UCSD-AML1 (cell line): ENCODE data around the gene ABCC2.
"Not testable (repeated sequence)": the region's sequence is repeated elsewhere in the genome, so short reads cannot be mapped to it uniquely, and the experiment has no call there.

Experiments
- DNase-seq: peaks from one replicate; lab custom pipeline; 2025; ENCODE audit not compliant: unreplicated experiment; lab: John Stamatoyannopoulos, UW

Gene ABCC2

GRCh38 chr10:99782447-99783286 is at the start of gene ABCC2:
Gene ABCC2, plus strand, starts transcription at chr10:99782640. Its CDS starts 205 bp downstream, at chr10:99782845.
- no peak for DNase-seq

GRCh38 chr10:99733366-99733765 is 49.1 kb upstream of the ABCC2 start:
- DNase-seq, result no peak

- not testable (repeated sequence) for DNase-seq
Observed at GRCh38 chr10:99734111-99734510, 48.3 kb upstream of the ABCC2 start.

GRCh38 chr10:99740260-99740659 is 42.2 kb upstream of the ABCC2 start:
- DNase-seq, result no peak

GRCh38 chr10:99740933-99741559 is 41.4 kb upstream of the ABCC2 start:
- no peak for DNase-seq

GRCh38 chr10:99742254-99742653 is 40.2 kb upstream of the ABCC2 start:
- no peak for DNase-seq

GRCh38 chr10:99742701-99743100 is 39.7 kb upstream of the ABCC2 start:
- DNase-seq, result no peak

GRCh38 chr10:99743841-99744240 is 38.6 kb upstream of the ABCC2 start:
- DNase-seq, result no peak

GRCh38 chr10:99746166-99746565 is 36.3 kb upstream of the ABCC2 start:
- not testable (repeated sequence) for DNase-seq

GRCh38 chr10:99748823-99749451 is 33.5 kb upstream of the ABCC2 start:
- DNase-seq, result no peak

GRCh38 chr10:99750641-99751040 is 31.8 kb upstream of the ABCC2 start:
- no peak for DNase-seq

- no peak for DNase-seq
Observed at GRCh38 chr10:99754670-99755069, 27.8 kb upstream of the ABCC2 start.

GRCh38 chr10:99756159-99756558 is 26.3 kb upstream of the ABCC2 start:
- no peak for DNase-seq

GRCh38 chr10:99758211-99758891 is 24.1 kb upstream of the ABCC2 start:
- DNase-seq, result no peak

- DNase-seq, result no peak
Observed at GRCh38 chr10:99760321-99760720, 22.1 kb upstream of the ABCC2 start.

- DNase-seq, result no peak
Observed at GRCh38 chr10:99761365-99761764, 21.1 kb upstream of the ABCC2 start.

GRCh38 chr10:99765672-99766301 is 16.7 kb upstream of the ABCC2 start:
- DNase-seq, result no peak

GRCh38 chr10:99766302-99766681 is 16.1 kb upstream of the ABCC2 start:
- no peak for DNase-seq

GRCh38 chr10:99767901-99768300 is 14.5 kb upstream of the ABCC2 start:
- DNase-seq, result no peak

GRCh38 chr10:99768556-99768955 is 13.9 kb upstream of the ABCC2 start:
- no peak for DNase-seq

- no peak for DNase-seq
Observed at GRCh38 chr10:99769706-99770105, 12.7 kb upstream of the ABCC2 start.
